GM18508 (cell line): ENCODE measurements around the gene KRT81.
"Not testable (repeated sequence)": the region's sequence is repeated elsewhere in the genome, so short reads cannot be mapped to it uniquely, and the experiment has no call there.

Experiments used
- ATAC-seq: cut with Tn5 transposase; IDR thresholded peaks from one replicate; pipeline ENCODE4 v1.9.1; 2021; ENCODE audit warnings: moderate number of reproducible peaks; ENCODE audit not compliant: insufficient read depth, unreplicated experiment

KRT81 gene

GRCh38 chr12:52318241-52318990 lies 27.1 kb upstream of the KRT81 start:
- ATAC-seq, result no peak

GRCh38 chr12:52317468-52318052 lies 26.2 kb upstream of the KRT81 start:
- ATAC-seq, result no peak

GRCh38 chr12:52316701-52317100 lies 25.4 kb upstream of the KRT81 start:
- ATAC-seq, result no peak

GRCh38 chr12:52316290-52316689 lies 25.0 kb upstream of the KRT81 start:
- ATAC-seq, result no peak

GRCh38 chr12:52315721-52316120 lies 24.4 kb upstream of the KRT81 start:
- ATAC-seq, result not testable (repeated sequence)

GRCh38 chr12:52314511-52314910 lies 23.2 kb upstream of the KRT81 start:
- no peak for ATAC-seq

GRCh38 chr12:52313926-52314325 lies 22.6 kb upstream of the KRT81 start:
- no peak for ATAC-seq

GRCh38 chr12:52313461-52313860 lies 22.1 kb upstream of the KRT81 start:
- ATAC-seq, result no peak

GRCh38 chr12:52312086-52312485 lies 20.8 kb upstream of the KRT81 start:
- ATAC-seq, result no peak

GRCh38 chr12:52311285-52311648 lies 19.9 kb upstream of the KRT81 start:
- no peak for ATAC-seq

GRCh38 chr12:52310622-52311284 lies 19.4 kb upstream of the KRT81 start:
- no peak for ATAC-seq

- no peak for ATAC-seq
These were observed 17.6 kb upstream of the KRT81 start for GRCh38 chr12:52308806-52309425.

- ATAC-seq, result no peak
These were observed 16.8 kb upstream of the KRT81 start for GRCh38 chr12:52307836-52308805.

- no peak for ATAC-seq
These were observed 15.4 kb upstream of the KRT81 start for GRCh38 chr12:52306731-52307130.

- no peak for ATAC-seq
These were observed 14.8 kb upstream of the KRT81 start for GRCh38 chr12:52305921-52306705.

GRCh38 chr12:52304941-52305411 lies 13.6 kb upstream of the KRT81 start:
- ATAC-seq, result peak; percentile 63

GRCh38 chr12:52302242-52302914 lies 11.0 kb upstream of the KRT81 start:
- not testable (repeated sequence) for ATAC-seq

GRCh38 chr12:52301721-52302120 lies 10.4 kb upstream of the KRT81 start:
- not testable (repeated sequence) for ATAC-seq
